Measurements from ENCODE around the gene ZNF525.
"Not testable (repeated sequence)": the region's sequence is repeated elsewhere in the genome, so short reads cannot be mapped to it uniquely, and the experiment has no call there.

ZNF525 gene

DNA sequence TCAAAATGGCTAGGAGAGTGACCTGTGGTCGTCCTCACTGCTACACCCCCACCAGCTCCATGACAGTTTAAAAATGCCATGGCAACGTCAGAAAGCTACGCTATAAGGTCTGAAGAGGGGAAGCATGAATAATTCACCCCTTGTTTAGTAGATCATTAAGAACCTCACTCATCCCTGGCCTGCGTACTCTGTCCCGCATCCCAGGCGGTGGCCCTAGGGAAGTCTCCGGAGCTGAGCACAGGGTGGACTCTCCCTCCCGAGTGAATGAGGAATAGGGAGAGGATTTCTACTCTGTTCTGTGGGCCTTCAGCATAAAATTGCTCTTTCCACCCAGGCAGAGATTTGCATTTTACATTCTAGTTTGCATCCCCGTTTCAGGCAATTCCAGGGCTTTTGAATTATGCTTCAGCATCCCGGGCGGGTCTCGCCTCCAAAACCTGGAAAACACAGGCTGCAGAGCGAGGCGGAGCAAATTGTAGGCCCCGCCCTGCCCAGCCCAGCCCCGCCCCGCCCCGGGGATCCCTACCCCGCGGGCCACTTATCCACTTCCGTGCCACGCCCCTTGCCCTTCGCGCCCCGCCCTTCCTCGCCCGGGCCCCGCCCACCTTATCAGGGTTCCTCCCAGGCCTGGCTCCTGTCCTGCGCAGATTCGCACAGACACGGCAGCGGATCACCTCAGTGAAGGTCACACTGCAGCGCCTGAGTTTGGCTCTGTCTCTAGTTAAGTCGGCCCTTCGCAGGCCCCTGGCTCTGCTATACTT lies 7.5 kb upstream of the ZNF525 start:
- TF ChIP-seq ZFX (IDR thresholded peaks at IDR 0.05): no peak
- TF ChIP-seq, protein P1, sequence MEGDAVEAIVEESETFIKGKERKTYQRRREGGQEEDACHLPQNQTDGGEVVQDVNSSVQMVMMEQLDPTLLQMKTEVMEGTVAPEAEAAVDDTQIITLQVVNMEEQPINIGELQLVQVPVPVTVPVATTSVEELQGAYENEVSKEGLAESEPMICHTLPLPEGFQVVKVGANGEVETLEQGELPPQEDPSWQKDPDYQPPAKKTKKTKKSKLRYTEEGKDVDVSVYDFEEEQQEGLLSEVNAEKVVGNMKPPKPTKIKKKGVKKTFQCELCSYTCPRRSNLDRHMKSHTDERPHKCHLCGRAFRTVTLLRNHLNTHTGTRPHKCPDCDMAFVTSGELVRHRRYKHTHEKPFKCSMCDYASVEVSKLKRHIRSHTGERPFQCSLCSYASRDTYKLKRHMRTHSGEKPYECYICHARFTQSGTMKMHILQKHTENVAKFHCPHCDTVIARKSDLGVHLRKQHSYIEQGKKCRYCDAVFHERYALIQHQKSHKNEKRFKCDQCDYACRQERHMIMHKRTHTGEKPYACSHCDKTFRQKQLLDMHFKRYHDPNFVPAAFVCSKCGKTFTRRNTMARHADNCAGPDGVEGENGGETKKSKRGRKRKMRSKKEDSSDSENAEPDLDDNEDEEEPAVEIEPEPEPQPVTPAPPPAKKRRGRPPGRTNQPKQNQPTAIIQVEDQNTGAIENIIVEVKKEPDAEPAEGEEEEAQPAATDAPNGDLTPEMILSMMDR (conservative IDR thresholded peaks at IDR 0.05): no peak
- H3K27ac ChIP-seq: no peak overlapping the region

GRCh38 chr19:53360056-53360455 lies 5.4 kb upstream of the ZNF525 start:
- H3K27ac ChIP-seq: not testable (repeated sequence)

DNA sequence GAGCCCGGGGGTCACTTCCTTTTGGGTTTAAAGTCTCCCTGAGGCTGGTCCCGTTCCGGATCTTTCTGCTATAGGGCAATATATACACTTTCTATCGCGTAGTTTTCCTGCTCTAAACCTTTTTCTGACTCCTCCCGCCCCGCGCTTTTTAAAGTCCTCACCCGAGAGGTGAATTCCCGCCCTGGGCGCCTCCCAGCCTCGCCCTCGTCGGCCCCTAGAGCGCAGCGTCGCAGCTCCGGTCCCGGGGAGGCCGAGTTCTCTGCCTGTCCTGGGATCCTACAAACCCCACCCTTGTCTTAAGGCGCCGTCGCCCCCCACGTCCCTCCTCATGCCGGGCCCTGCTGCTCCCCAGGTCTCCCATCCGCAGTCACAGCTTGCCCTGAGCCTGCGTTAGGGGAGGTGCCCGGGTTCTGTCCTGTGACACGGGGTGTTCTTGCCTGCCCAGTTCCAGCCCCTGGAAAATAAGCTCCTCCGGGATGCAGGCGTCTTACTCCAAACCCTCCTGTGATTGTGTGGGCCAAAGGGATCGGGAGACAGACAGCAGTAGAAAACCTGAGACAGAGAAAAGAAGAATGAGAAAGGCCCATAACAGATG lies 491 bp downstream of the ZNF525 start:
- peak overlapping the region; percentile 81 for H3K27ac ChIP-seq
- TF ChIP-seq, protein P1 (conservative IDR thresholded peaks at IDR 0.05): no peak
- TF ChIP-seq ZFX (IDR thresholded peaks at IDR 0.05): no peak

- no peak for TF ChIP-seq ZFX (IDR thresholded peaks at IDR 0.05)
- TF ChIP-seq, protein P1 (conservative IDR thresholded peaks at IDR 0.05): no peak
- H3K27ac ChIP-seq: 0 out of 2 replicates have a peak overlapping the region, but pooled peaks have one; percentile 29
These were observed 6.7 kb downstream of the ZNF525 start for GRCh38 chr19:53372196-53372595.

GRCh38 chr19:53374288-53374687 lies 8.8 kb downstream of the ZNF525 start:
- no peak for TF ChIP-seq ZFX (IDR thresholded peaks at IDR 0.05)
- TF ChIP-seq, protein P1 (conservative IDR thresholded peaks at IDR 0.05): no peak
- H3K27ac ChIP-seq: no peak overlapping the region

GRCh38 chr19:53374743-53375142 lies 9.2 kb downstream of the ZNF525 start:
- H3K27ac ChIP-seq: no peak overlapping the region
- TF ChIP-seq ZFX (IDR thresholded peaks at IDR 0.05): no peak
- TF ChIP-seq, protein P1 (conservative IDR thresholded peaks at IDR 0.05): no peak

GRCh38 chr19:53381376-53381775 lies 15.9 kb downstream of the ZNF525 start:
- TF ChIP-seq, protein P1 (conservative IDR thresholded peaks at IDR 0.05): no peak
- TF ChIP-seq ZFX (IDR thresholded peaks at IDR 0.05): no peak
- no peak overlapping the region for H3K27ac ChIP-seq
